Stimulated activated CD4-positive, alpha-beta T cell treated with anti-CD3 and anti-CD28 coated beads, Interleukin-15, amount 100 ng/mL, for 1 hour (primary cell): Measurements from ENCODE around the gene LRCOL1.

Source experiments
- DNase-seq, 2 donors: peaks; one replicate each; pipeline ENCODE4 v3.0.0-alpha.2; 2020; ENCODE audit warnings: low read depth in 1 of 2, low spot score in 1 of 2

The LRCOL1 gene

GRCh38 chr12:132583736-132584135 is 26.6 kb downstream of the LRCOL1 start:
- DNase-seq, result no peak

GRCh38 chr12:132583411-132583710 is 27.0 kb downstream of the LRCOL1 start:
- no peak for DNase-seq

- no peak for DNase-seq
Measured at GRCh38 chr12:132582582-132583410, 27.6 kb downstream of the LRCOL1 start.

- DNase-seq, result no peak
Measured at GRCh38 chr12:132582058-132582420, 28.3 kb downstream of the LRCOL1 start.

- no peak for DNase-seq
Measured at GRCh38 chr12:132581348-132582057, 28.9 kb downstream of the LRCOL1 start.

- DNase-seq, result no peak
Measured at GRCh38 chr12:132580701-132581292, 29.6 kb downstream of the LRCOL1 start.

GRCh38 chr12:132579744-132580143 is 30.6 kb downstream of the LRCOL1 start:
- DNase-seq, result no peak

GRCh38 chr12:132578826-132579225 is 31.6 kb downstream of the LRCOL1 start:
- no peak for DNase-seq

- DNase-seq, result no peak
Measured at GRCh38 chr12:132578118-132578517, 32.3 kb downstream of the LRCOL1 start.

- no peak for DNase-seq
Measured at GRCh38 chr12:132577191-132577920, 33.0 kb downstream of the LRCOL1 start.

- DNase-seq, result no peak
Measured at GRCh38 chr12:132576701-132577100, 33.7 kb downstream of the LRCOL1 start.

- DNase-seq, result no peak
Measured at GRCh38 chr12:132575661-132576060, 34.7 kb downstream of the LRCOL1 start.

GRCh38 chr12:132574271-132574996 is 35.9 kb downstream of the LRCOL1 start:
- DNase-seq, result no peak

GRCh38 chr12:132572801-132573760 is 37.3 kb downstream of the LRCOL1 start:
- DNase-seq, result no peak

GRCh38 chr12:132572106-132572505 is 38.3 kb downstream of the LRCOL1 start:
- DNase-seq, result no peak

GRCh38 chr12:132571598-132571997 is 38.8 kb downstream of the LRCOL1 start:
- no peak for DNase-seq

- DNase-seq, result no peak
Measured at GRCh38 chr12:132571051-132571450, 39.3 kb downstream of the LRCOL1 start.

- DNase-seq, result no peak
Measured at GRCh38 chr12:132570635-132571034, 39.7 kb downstream of the LRCOL1 start.

GRCh38 chr12:132569856-132570480 is 40.4 kb downstream of the LRCOL1 start:
- no peak for DNase-seq
